Measurements from ENCODE around the gene SEMA5B. TPM values are rescaled to one million over a fixed set of nuclear protein-coding genes. Genes with fewer than 3 reads are reported as not detected.
A peak's percentile ranks its signal among the peaks of the same experiment; 100 is the strongest.

The SEMA5B gene
- total and polyA plus RNA-seq, 2 experiments from 2014 or later, result 8.0 to 26.8 TPM

DNA sequence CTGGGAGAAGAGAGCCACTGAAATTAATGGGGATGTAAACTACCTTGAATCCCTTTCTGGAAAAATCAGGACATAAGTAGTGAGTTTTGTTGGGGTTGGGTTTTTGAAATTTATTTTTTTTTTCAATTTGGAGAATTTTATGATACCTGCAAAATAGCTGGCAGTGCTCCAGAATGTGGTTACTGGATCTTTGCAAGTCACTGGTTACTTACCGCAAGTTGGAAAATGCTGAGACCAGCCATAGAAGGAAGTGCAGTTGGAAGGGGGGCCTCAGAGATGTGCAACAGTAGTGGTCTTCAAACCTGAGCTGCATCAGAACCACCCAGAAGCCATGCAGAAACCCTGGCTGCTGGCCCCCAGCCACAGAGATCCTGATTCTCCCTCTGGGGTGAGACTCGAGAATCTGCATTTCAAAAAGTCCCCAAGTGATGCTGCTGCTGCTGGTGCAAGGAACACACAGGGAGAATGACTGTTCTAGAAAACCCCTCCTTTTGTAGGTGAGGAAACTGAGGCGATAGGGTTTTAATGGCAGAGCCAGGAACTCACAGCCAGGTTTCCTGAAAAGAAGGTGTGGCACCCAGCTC lies 39.7 kb downstream of the SEMA5B start (continued):
- TF ChIP-seq, protein P1, sequence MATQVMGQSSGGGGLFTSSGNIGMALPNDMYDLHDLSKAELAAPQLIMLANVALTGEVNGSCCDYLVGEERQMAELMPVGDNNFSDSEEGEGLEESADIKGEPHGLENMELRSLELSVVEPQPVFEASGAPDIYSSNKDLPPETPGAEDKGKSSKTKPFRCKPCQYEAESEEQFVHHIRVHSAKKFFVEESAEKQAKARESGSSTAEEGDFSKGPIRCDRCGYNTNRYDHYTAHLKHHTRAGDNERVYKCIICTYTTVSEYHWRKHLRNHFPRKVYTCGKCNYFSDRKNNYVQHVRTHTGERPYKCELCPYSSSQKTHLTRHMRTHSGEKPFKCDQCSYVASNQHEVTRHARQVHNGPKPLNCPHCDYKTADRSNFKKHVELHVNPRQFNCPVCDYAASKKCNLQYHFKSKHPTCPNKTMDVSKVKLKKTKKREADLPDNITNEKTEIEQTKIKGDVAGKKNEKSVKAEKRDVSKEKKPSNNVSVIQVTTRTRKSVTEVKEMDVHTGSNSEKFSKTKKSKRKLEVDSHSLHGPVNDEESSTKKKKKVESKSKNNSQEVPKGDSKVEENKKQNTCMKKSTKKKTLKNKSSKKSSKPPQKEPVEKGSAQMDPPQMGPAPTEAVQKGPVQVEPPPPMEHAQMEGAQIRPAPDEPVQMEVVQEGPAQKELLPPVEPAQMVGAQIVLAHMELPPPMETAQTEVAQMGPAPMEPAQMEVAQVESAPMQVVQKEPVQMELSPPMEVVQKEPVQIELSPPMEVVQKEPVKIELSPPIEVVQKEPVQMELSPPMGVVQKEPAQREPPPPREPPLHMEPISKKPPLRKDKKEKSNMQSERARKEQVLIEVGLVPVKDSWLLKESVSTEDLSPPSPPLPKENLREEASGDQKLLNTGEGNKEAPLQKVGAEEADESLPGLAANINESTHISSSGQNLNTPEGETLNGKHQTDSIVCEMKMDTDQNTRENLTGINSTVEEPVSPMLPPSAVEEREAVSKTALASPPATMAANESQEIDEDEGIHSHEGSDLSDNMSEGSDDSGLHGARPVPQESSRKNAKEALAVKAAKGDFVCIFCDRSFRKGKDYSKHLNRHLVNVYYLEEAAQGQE (IDR thresholded peaks at IDR 0.05; ENCODE audit: unreplicated experiment), result no peak
- TF ChIP-seq EZH2phosphoT487 (IDR thresholded peaks at IDR 0.05; ENCODE audit: unreplicated experiment), result no peak
- no peak for TF ChIP-seq POLR2AphosphoS5 (IDR thresholded peaks at IDR 0.05; ENCODE audit: low read depth)

DNA sequence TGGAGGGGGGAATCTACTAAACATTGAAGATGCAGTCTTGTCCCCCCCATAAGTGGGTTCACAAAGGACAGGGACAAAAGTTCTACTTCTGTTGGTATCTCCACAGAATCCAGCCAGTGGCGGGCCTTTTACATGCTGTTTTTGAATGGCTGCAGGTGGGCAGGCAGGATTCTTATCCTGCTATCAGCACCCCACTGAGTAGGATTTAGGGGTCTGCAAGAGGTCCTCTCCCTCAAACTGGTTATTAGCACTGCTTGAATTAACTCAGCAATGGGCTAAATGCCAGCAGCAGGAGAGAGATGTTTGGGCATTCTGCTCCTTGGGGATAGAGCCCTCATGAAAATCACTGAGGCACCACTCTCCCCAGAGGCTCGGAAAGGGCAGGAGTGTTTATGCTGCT lies 40.3 kb downstream of the SEMA5B start:
- H3K27ac Mint-ChIP-seq, result peak overlapping the region; percentile 96
- Histone ChIP-seq H3F3A (replicated peaks; ENCODE audit: low read depth) (peaks cover 13% of the 10 kb centered on the region), H2AFZ (no peak overlapping the region), H3K79me2 (replicated peaks; ENCODE audit: insufficient read depth) (no peaks in the 10 kb centered on the region), H3K27ac (ENCODE audit: low read depth) (peak overlapping the region; percentile 90), H3K4me2 (peak overlapping the region; percentile 64), H3K9me2 (ENCODE audit: insufficient read depth) (0 out of 2 replicates have a peak, but pooled peaks cover 9% of the 10 kb centered on the region), H3K36me3 (ENCODE audit: insufficient read depth) (no peaks in the 10 kb centered on the region), H3K4me1 (ENCODE audit: insufficient read depth) (peaks cover 70% of the 10 kb centered on the region), H3K4me3 (peak overlapping the region; percentile 28), H4K20me1 (replicated peaks; ENCODE audit: insufficient read depth) (no peaks in the 10 kb centered on the region), H3K27me3 (ENCODE audit: insufficient read depth) (no peaks in the 10 kb centered on the region)
- H3K4me3 Mint-ChIP-seq, result peak overlapping the region; percentile 65
- ATAC-seq, result peak; percentile 9
- H3K36me3 Mint-ChIP-seq (ENCODE audit: low read depth), result no peaks in the 10 kb centered on the region; the same call in 2 of the 3 replicates
- H3K9me3 Mint-ChIP-seq, result no peaks in the 10 kb centered on the region
- H3K4me1 Mint-ChIP-seq, result peaks cover 74% of the 10 kb centered on the region
- H3K27me3 Mint-ChIP-seq (ENCODE audit: insufficient read depth, low read depth, poor library complexity), result peaks cover 17% of the 10 kb centered on the region
- no peak for DNase-seq (ENCODE audit: low spot score)
- TF ChIP-seq CREB1 (CRISPR knock-in tag; IDR thresholded peaks at IDR 0.05; ENCODE audit: low read depth), result no peak
- TF ChIP-seq EZH2phosphoT487 (IDR thresholded peaks at IDR 0.05; ENCODE audit: unreplicated experiment), result no peak
- TF ChIP-seq, protein P2, sequence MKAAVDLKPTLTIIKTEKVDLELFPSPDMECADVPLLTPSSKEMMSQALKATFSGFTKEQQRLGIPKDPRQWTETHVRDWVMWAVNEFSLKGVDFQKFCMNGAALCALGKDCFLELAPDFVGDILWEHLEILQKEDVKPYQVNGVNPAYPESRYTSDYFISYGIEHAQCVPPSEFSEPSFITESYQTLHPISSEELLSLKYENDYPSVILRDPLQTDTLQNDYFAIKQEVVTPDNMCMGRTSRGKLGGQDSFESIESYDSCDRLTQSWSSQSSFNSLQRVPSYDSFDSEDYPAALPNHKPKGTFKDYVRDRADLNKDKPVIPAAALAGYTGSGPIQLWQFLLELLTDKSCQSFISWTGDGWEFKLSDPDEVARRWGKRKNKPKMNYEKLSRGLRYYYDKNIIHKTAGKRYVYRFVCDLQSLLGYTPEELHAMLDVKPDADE (IDR thresholded peaks at IDR 0.05), result no peak
- TF ChIP-seq JUNB (IDR thresholded peaks at IDR 0.05; ENCODE audit: unreplicated experiment), result no peak
- no peak for TF ChIP-seq EZH2 (IDR thresholded peaks at IDR 0.05; ENCODE audit: low read depth, unreplicated experiment)
- TF ChIP-seq, protein P3, sequence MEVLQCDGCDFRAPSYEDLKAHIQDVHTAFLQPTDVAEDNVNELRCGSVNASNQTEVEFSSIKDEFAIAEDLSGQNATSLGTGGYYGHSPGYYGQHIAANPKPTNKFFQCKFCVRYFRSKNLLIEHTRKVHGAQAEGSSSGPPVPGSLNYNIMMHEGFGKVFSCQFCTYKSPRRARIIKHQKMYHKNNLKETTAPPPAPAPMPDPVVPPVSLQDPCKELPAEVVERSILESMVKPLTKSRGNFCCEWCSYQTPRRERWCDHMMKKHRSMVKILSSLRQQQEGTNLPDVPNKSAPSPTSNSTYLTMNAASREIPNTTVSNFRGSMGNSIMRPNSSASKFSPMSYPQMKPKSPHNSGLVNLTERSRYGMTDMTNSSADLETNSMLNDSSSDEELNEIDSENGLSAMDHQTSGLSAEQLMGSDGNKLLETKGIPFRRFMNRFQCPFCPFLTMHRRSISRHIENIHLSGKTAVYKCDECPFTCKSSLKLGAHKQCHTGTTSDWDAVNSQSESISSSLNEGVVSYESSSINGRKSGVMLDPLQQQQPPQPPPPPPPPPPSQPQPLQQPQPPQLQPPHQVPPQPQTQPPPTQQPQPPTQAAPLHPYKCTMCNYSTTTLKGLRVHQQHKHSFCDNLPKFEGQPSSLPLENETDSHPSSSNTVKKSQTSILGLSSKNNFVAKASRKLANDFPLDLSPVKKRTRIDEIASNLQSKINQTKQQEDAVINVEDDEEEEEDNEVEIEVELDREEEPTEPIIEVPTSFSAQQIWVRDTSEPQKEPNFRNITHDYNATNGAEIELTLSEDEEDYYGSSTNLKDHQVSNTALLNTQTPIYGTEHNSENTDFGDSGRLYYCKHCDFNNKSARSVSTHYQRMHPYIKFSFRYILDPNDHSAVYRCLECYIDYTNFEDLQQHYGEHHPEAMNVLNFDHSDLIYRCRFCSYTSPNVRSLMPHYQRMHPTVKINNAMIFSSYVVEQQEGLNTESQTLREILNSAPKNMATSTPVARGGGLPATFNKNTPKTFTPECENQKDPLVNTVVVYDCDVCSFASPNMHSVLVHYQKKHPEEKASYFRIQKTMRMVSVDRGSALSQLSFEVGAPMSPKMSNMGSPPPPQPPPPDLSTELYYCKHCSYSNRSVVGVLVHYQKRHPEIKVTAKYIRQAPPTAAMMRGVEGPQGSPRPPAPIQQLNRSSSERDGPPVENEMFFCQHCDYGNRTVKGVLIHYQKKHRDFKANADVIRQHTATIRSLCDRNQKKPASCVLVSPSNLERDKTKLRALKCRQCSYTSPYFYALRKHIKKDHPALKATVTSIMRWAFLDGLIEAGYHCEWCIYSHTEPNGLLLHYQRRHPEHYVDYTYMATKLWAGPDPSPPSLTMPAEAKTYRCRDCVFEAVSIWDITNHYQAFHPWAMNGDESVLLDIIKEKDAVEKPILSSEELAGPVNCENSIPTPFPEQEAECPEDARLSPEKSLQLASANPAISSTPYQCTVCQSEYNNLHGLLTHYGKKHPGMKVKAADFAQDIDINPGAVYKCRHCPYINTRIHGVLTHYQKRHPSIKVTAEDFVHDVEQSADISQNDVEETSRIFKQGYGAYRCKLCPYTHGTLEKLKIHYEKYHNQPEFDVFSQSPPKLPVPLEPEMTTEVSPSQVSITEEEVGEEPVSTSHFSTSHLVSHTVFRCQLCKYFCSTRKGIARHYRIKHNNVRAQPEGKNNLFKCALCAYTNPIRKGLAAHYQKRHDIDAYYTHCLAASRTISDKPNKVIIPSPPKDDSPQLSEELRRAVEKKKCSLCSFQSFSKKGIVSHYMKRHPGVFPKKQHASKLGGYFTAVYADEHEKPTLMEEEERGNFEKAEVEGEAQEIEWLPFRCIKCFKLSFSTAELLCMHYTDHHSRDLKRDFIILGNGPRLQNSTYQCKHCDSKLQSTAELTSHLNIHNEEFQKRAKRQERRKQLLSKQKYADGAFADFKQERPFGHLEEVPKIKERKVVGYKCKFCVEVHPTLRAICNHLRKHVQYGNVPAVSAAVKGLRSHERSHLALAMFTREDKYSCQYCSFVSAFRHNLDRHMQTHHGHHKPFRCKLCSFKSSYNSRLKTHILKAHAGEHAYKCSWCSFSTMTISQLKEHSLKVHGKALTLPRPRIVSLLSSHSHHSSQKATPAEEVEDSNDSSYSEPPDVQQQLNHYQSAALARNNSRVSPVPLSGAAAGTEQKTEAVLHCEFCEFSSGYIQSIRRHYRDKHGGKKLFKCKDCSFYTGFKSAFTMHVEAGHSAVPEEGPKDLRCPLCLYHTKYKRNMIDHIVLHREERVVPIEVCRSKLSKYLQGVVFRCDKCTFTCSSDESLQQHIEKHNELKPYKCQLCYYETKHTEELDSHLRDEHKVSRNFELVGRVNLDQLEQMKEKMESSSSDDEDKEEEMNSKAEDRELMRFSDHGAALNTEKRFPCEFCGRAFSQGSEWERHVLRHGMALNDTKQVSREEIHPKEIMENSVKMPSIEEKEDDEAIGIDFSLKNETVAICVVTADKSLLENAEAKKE (CRISPR knock-in tag; IDR thresholded peaks at IDR 0.05), result no peak
- TF ChIP-seq POLR2AphosphoS5 (IDR thresholded peaks at IDR 0.05; ENCODE audit: low read depth), result no peak; the same call in 1 of the 2 replicates
- TF ChIP-seq, protein P4, sequence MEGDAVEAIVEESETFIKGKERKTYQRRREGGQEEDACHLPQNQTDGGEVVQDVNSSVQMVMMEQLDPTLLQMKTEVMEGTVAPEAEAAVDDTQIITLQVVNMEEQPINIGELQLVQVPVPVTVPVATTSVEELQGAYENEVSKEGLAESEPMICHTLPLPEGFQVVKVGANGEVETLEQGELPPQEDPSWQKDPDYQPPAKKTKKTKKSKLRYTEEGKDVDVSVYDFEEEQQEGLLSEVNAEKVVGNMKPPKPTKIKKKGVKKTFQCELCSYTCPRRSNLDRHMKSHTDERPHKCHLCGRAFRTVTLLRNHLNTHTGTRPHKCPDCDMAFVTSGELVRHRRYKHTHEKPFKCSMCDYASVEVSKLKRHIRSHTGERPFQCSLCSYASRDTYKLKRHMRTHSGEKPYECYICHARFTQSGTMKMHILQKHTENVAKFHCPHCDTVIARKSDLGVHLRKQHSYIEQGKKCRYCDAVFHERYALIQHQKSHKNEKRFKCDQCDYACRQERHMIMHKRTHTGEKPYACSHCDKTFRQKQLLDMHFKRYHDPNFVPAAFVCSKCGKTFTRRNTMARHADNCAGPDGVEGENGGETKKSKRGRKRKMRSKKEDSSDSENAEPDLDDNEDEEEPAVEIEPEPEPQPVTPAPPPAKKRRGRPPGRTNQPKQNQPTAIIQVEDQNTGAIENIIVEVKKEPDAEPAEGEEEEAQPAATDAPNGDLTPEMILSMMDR (conservative IDR thresholded peaks at IDR 0.05; ENCODE audit: low read depth in 2 of 2), result no peak
- TF ChIP-seq ZNF114 (CRISPR knock-in tag; IDR thresholded peaks at IDR 0.05), result no peak
- no peak for TF ChIP-seq STAT1 (IDR thresholded peaks at IDR 0.05; ENCODE audit: unreplicated experiment)
- no peak for TF ChIP-seq ZNF331 (CRISPR knock-in tag; IDR thresholded peaks at IDR 0.05; ENCODE audit: low read depth)
